Ovary (tissue), 3 donors: ENCODE data around the gene MGST2.

Experiments
- CTCF ChIP-seq, 3 donors: fragments of 450-650 bp in 2 of 3; fragments of 200-600 bp in 1 of 3; IDR thresholded peaks; one replicate each; pipeline versions ENCODE4 v1.5.1 to v1.8.0; 2016 to 2022; ENCODE audit warnings: antibody characterized with exemption in 3 of 3, mild to moderate bottlenecking in 1 of 3
- EP300 ChIP-seq: sonication (generic); formaldehyde crosslinking; IDR thresholded peaks from one replicate; pipeline ENCODE4 v1.6.1; 2017; ENCODE audit warnings: antibody characterized with exemption
- POLR2A ChIP-seq: fragments of 450-650 bp; IDR thresholded peaks from one replicate; pipeline ENCODE4 v1.6.1; 2017; ENCODE audit warnings: antibody characterized with exemption, mild to moderate bottlenecking, moderate library complexity
- donor health status: DM: no; HTN: no; CAD: no.

- peak in 1 of 3 donors; percentile 16 for TF ChIP-seq CTCF (IDR thresholded peaks at IDR 0.05)
- no peak for TF ChIP-seq EP300
- TF ChIP-seq POLR2A = no peak
These were observed 70.0 kb downstream of the MGST2 start for GRCh38 chr4:139735381-139736273.
